ENCODE measurements around the gene LCP2. TPM values are rescaled to one million over a fixed set of nuclear protein-coding genes. Genes with fewer than 3 reads are reported as not detected.

LCP2 gene
- total RNA-seq, 2 experiments from 2014 or later, result 154 to 155 TPM

GRCh38 chr5:170223360-170223759 is 74.2 kb downstream of the LCP2 start:
- Histone ChIP-seq H3K27me3 (ENCODE audit: control insufficient read depth in 1 of 2, insufficient read depth in 2 of 2, low read length in 2 of 2) (no peaks in the 10 kb centered on the region), H3K36me3 (ENCODE audit: insufficient read depth, low read length) (no peaks in the 10 kb centered on the region), H3K4me1 (ENCODE audit: insufficient read depth, low read length) (peaks cover 4% of the 10 kb centered on the region), H3K9me3 (ENCODE audit: control insufficient read depth in 1 of 2, insufficient read depth in 1 of 2, low read length in 2 of 2) (no peaks in the 10 kb centered on the region), H3K4me3 (ENCODE audit: low read length) (no peak overlapping the region), H3K27ac (ENCODE audit: low read depth in 1 of 2, low read length in 2 of 2) (no peak overlapping the region)
- H3K36me3 Mint-ChIP-seq (ENCODE audit: low read depth), result no peaks in the 10 kb centered on the region
- no peak for TF ChIP-seq CTCF (IDR thresholded peaks at IDR 0.05)
- no peaks in the 10 kb centered on the region for H3K27me3 Mint-ChIP-seq
- DNase-seq (no peak), ATAC-seq (ENCODE audit: poor library complexity) (no peak)
- no peaks in the 10 kb centered on the region for H3K9me3 Mint-ChIP-seq
- peaks cover 4% of the 10 kb centered on the region for H3K4me1 Mint-ChIP-seq (ENCODE audit: low read depth)
- ChIA-PET POLR2A (no interaction called here), CTCF (interaction anchor here (0.8 to 2.0 kb wide), 2 partner anchors 116 to 198 kb away, joined by 3 to 7 read pairs; no protein-coding TSS in a partner anchor)
- no peak overlapping the region for H3K27ac Mint-ChIP-seq
- intact Hi-C loops (cut with DNase I, micrococcal nuclease), result loop anchor here in 1 of 2 experiments (5.0 kb wide), 1 partner anchor 409 kb away; no protein-coding TSS in a partner anchor
- H3K4me3 Mint-ChIP-seq, result no peak overlapping the region

- Histone ChIP-seq H3K36me3 (ENCODE audit: insufficient read depth, low read length) (no peaks in the 10 kb centered on the region), H3K4me3 (ENCODE audit: low read length) (no peak overlapping the region), H3K4me1 (ENCODE audit: insufficient read depth, low read length) (peaks cover 4% of the 10 kb centered on the region), H3K27ac (ENCODE audit: low read depth in 1 of 2, low read length in 2 of 2) (no peak overlapping the region), H3K9me3 (ENCODE audit: control insufficient read depth in 1 of 2, insufficient read depth in 1 of 2, low read length in 2 of 2) (no peaks in the 10 kb centered on the region), H3K27me3 (ENCODE audit: control insufficient read depth in 1 of 2, insufficient read depth in 2 of 2, low read length in 2 of 2) (no peaks in the 10 kb centered on the region)
- intact Hi-C loops (cut with DNase I, micrococcal nuclease), result loop anchor here in 1 of 2 experiments (5.0 kb wide), 1 partner anchor 411 kb away; no protein-coding TSS in a partner anchor
- no peaks in the 10 kb centered on the region for H3K9me3 Mint-ChIP-seq
- ChIA-PET CTCF (interaction anchor here (1.0 kb wide), 1 partner anchor 200 kb away, joined by 3 read pairs; no protein-coding TSS in a partner anchor), POLR2A (no interaction called here)
- H3K4me1 Mint-ChIP-seq (ENCODE audit: low read depth), result peaks cover 4% of the 10 kb centered on the region
- no peak overlapping the region for H3K27ac Mint-ChIP-seq
- ATAC-seq (ENCODE audit: poor library complexity), result no peak
- H3K27me3 Mint-ChIP-seq, result peaks cover 2% of the 10 kb centered on the region
- no peaks in the 10 kb centered on the region for H3K36me3 Mint-ChIP-seq (ENCODE audit: low read depth)
- DNase-seq, result no peak
- no peak for TF ChIP-seq CTCF (IDR thresholded peaks at IDR 0.05)
- no peak overlapping the region for H3K4me3 Mint-ChIP-seq
These were observed 76.2 kb downstream of the LCP2 start for GRCh38 chr5:170221327-170221741.

- DNase-seq (no peak), ATAC-seq (ENCODE audit: poor library complexity) (no peak)
- Mint-ChIP-seq H3K36me3 (ENCODE audit: low read depth) (no peaks in the 10 kb centered on the region), H3K9me3 (no peaks in the 10 kb centered on the region), H3K27me3 (peaks cover 8% of the 10 kb centered on the region), H3K4me1 (ENCODE audit: low read depth) (no peaks in the 10 kb centered on the region), H3K27ac (no peak overlapping the region), H3K4me3 (no peak overlapping the region)
- intact Hi-C loops (cut with DNase I, micrococcal nuclease), result loop anchor here in 1 of 2 experiments (5.0 kb wide), 1 partner anchor 412 kb away; no protein-coding TSS in a partner anchor
- Histone ChIP-seq H3K27ac (ENCODE audit: low read depth in 1 of 2, low read length in 2 of 2) (no peak overlapping the region), H3K36me3 (ENCODE audit: insufficient read depth, low read length) (no peaks in the 10 kb centered on the region), H3K4me1 (ENCODE audit: insufficient read depth, low read length) (no peaks in the 10 kb centered on the region), H3K27me3 (ENCODE audit: control insufficient read depth in 1 of 2, insufficient read depth in 2 of 2, low read length in 2 of 2) (no peaks in the 10 kb centered on the region), H3K9me3 (ENCODE audit: control insufficient read depth in 1 of 2, insufficient read depth in 1 of 2, low read length in 2 of 2) (no peaks in the 10 kb centered on the region), H3K4me3 (ENCODE audit: low read length) (no peak overlapping the region)
- POLR2A ChIA-PET, result no interaction called here
- CTCF ChIA-PET, result interaction anchor here (1.0 kb wide), 1 partner anchor 201 kb away, joined by 3 read pairs; no protein-coding TSS in a partner anchor
- TF ChIP-seq CTCF (IDR thresholded peaks at IDR 0.05), result no peak
These were observed 77.4 kb downstream of the LCP2 start for GRCh38 chr5:170220191-170220590.
